ENCODE data around the gene RPL35A.

Gene RPL35A

DNA sequence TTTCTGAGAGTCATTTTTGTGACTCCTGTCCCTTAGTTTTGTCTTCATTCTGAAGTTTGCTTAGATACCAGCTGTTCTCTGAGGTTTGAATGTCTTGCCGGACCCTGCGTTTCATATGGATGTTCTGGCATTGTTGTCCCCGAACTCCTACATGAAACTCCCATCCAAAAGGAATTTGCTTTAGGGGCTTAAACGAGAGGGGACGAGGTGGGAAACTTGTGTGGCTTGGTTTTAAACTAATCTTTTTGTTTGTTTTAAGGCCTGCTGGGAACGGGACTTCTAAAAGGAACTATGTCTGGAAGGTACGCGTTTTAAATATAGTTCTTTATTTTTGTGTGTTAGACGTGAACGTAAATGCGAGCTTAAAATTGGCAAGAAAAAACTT, 679 bp downstream of the RPL35A start:
- no peak for TF ChIP-seq CTCF (IDR thresholded peaks at IDR 0.05)

- no peak for TF ChIP-seq CTCF (IDR thresholded peaks at IDR 0.05)
Observed at GRCh38 chr3:197951392-197951990, 1.5 kb downstream of the RPL35A start.

- TF ChIP-seq CTCF (IDR thresholded peaks at IDR 0.05), result no peak
Observed at GRCh38 chr3:197952440-197952839, 2.5 kb downstream of the RPL35A start.

GRCh38 chr3:197953325-197953724, 3.3 kb downstream of the RPL35A start:
- TF ChIP-seq CTCF (IDR thresholded peaks at IDR 0.05), result no peak

GRCh38 chr3:197953881-197954280, 3.9 kb downstream of the RPL35A start:
- no peak for TF ChIP-seq CTCF (IDR thresholded peaks at IDR 0.05)

DNA sequence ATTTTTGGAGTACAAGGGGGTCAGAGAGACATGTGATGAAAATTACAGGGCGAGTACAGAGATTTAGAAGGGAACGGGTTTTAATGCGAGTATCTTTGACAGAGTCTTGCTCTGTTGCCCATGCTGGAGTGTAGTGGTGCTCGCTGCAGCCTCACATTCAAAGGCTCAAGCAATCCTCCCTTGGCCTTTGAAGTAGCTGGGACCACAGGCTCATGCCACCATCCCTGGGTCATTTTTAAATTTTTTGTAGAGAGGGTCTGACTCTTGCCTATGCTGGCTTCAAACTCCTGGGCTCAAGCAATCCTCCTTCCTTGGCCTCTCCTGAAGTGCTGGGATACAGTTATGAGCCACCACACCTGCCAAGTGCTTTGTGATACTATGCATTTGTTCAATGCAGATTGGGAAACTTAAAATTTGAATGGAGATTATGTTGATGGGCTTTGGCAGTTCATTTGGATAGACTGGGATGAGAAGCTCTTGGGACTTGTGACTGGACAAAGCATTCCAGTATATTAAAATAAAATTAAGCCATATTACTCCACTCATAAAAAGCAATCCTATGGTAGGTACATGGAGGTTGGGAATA, 6.0 kb downstream of the RPL35A start:
- TF ChIP-seq CTCF (IDR thresholded peaks at IDR 0.05), result no peak

- TF ChIP-seq CTCF (IDR thresholded peaks at IDR 0.05), result no peak
Observed at GRCh38 chr3:197956626-197956988, 6.6 kb downstream of the RPL35A start.

GRCh38 chr3:197957790-197958133, 7.8 kb downstream of the RPL35A start:
- TF ChIP-seq CTCF (IDR thresholded peaks at IDR 0.05), result no peak
